RWPE2 (cell line): ENCODE results near the gene HIPK2.

Experiments
- ATAC-seq: fragments of 200-7000 bp; cut with Tn5 transposase; 3 replicates; pipeline ENCODE4 v1.9.1; 2021; ENCODE audit warnings: low read depth
- DNase-seq: peaks from one replicate; pipeline ENCODE4 v3.0.0-alpha.2; 2020; ENCODE audit warnings: low spot score
- H3K27ac ChIP-seq: fragments of 450-650 bp; 2 replicates; pipeline ENCODE4 v1.5.1; 2017; ENCODE audit warnings: mild to moderate bottlenecking; ENCODE audit not compliant: poor library complexity, severe bottlenecking
- H3K27me3 ChIP-seq: fragments of 250-450 bp; sonication (Bioruptor Pico); 2 replicates; pipeline ENCODE4 v1.5.1; 2021; ENCODE audit warnings: mild to moderate bottlenecking, moderate library complexity; ENCODE audit not compliant: insufficient read depth, poor library complexity, severe bottlenecking
- H3K36me3 ChIP-seq: fragments of 250-450 bp; sonication (Bioruptor Pico); 2 replicates; pipeline ENCODE4 v1.5.1; 2020; ENCODE audit warnings: low read depth, mild to moderate bottlenecking, moderate library complexity
- H3K4me1 ChIP-seq: fragments of 250-450 bp; sonication (Bioruptor Pico); 2 replicates; pipeline ENCODE4 v1.5.1; 2021; ENCODE audit warnings: mild to moderate bottlenecking, moderate library complexity; ENCODE audit not compliant: insufficient read depth, poor library complexity, severe bottlenecking
- H3K4me3 ChIP-seq: fragments of 250-450 bp; sonication (Bioruptor Pico); 2 replicates; pipeline ENCODE4 v1.5.1; 2021; ENCODE audit warnings: mild to moderate bottlenecking, moderate library complexity; ENCODE audit not compliant: severe bottlenecking
- H3K9me3 ChIP-seq: fragments of 250-450 bp; sonication (Bioruptor Pico); 2 replicates; pipeline ENCODE4 v1.5.1; 2021; ENCODE audit warnings: mild to moderate bottlenecking, moderate library complexity; ENCODE audit not compliant: severe bottlenecking
- CTCF ChIP-seq: fragments of 450-650 bp; IDR thresholded peaks from one replicate; pipeline ENCODE4 v1.5.1; 2017; ENCODE audit warnings: mild to moderate bottlenecking, moderate library complexity; ENCODE audit not compliant: poor library complexity, severe bottlenecking

Gene HIPK2

GRCh38 chr7:139687211-139687954 is 90.4 kb downstream of the HIPK2 start:
- Histone ChIP-seq H3K4me1 (peaks cover 24% of the 10 kb centered on the region), H3K36me3 (peaks cover 3% of the 10 kb centered on the region), H3K4me3 (no peak overlapping the region), H3K27me3 (no peaks in the 10 kb centered on the region), H3K27ac (no peak overlapping the region), H3K9me3 (no peaks in the 10 kb centered on the region)
- ATAC-seq (no peak), DNase-seq (no peak)
- TF ChIP-seq CTCF = no peak

- Histone ChIP-seq H3K27ac (peak overlapping the region; percentile 83), H3K36me3 (no peaks in the 10 kb centered on the region; the same call in 1 of the 2 replicates), H3K4me1 (peaks cover 55% of the 10 kb centered on the region), H3K9me3 (no peaks in the 10 kb centered on the region), H3K27me3 (no peaks in the 10 kb centered on the region), H3K4me3 (no peak overlapping the region)
- no peak for TF ChIP-seq CTCF
- ATAC-seq = no peak
- no peak for DNase-seq
These were observed 94.5 kb downstream of the HIPK2 start for GRCh38 chr7:139683137-139683921.

- Histone ChIP-seq H3K4me1 (peaks cover 47% of the 10 kb centered on the region), H3K9me3 (no peaks in the 10 kb centered on the region), H3K27me3 (no peaks in the 10 kb centered on the region), H3K4me3 (no peak overlapping the region), H3K36me3 (no peaks in the 10 kb centered on the region; the same call in 1 of the 2 replicates), H3K27ac (peak overlapping the region; percentile 83)
- no peak for TF ChIP-seq CTCF
- ATAC-seq (peak; percentile 44; the same call in 2 of the 3 replicates), DNase-seq (no peak)
These were observed 95.4 kb downstream of the HIPK2 start for GRCh38 chr7:139682136-139683013.

- Histone ChIP-seq H3K36me3 (no peaks in the 10 kb centered on the region; the same call in 1 of the 2 replicates), H3K27me3 (no peaks in the 10 kb centered on the region), H3K4me3 (no peak overlapping the region), H3K9me3 (no peaks in the 10 kb centered on the region), H3K27ac (peak overlapping the region; percentile 83), H3K4me1 (peaks cover 47% of the 10 kb centered on the region)
- TF ChIP-seq CTCF = no peak
- ATAC-seq (no peak), DNase-seq (no peak)
These were observed 96.0 kb downstream of the HIPK2 start for GRCh38 chr7:139681812-139682135.
